GM21423 (cell line): ENCODE results near the gene ST3GAL4.

Experiments
- ATAC-seq: cut with Tn5 transposase; IDR thresholded peaks from one replicate; pipeline ENCODE4 v1.9.1; 2021; ENCODE audit warnings: mild to moderate bottlenecking, moderate library complexity; ENCODE audit not compliant: unreplicated experiment

The ST3GAL4 gene

GRCh38 chr11:126329644-126330211 lies 25.8 kb upstream of the ST3GAL4 start:
- ATAC-seq = no peak

- no peak for ATAC-seq
Measured at GRCh38 chr11:126331286-126331685, 24.2 kb upstream of the ST3GAL4 start.

DNA sequence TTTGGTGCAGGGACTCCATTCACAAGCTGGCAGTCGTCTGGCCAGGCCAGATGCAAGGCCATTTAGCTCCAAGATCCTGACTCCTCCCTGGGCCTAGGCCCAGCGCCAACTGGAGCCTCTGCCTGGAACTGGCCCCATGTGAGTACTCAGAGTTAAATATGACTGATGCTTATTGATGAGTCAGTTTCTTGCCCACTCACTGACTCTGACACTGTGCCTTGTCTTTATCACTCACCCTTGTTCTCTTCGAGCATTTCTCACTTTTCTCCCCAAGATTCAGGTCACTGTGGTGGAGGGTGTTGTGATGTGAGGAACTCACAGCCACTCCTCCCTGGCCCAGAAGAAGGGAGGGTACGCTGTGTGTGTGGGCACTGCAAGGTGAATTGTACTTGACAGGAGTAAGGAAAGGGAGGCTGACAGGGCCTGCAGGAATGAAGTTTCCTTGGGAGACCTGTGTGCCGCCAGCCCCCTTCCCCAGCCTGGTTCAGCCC lies 23.2 kb upstream of the ST3GAL4 start:
- ATAC-seq = no peak

- no peak for ATAC-seq
Measured at GRCh38 chr11:126333142-126333541, 22.3 kb upstream of the ST3GAL4 start.

DNA sequence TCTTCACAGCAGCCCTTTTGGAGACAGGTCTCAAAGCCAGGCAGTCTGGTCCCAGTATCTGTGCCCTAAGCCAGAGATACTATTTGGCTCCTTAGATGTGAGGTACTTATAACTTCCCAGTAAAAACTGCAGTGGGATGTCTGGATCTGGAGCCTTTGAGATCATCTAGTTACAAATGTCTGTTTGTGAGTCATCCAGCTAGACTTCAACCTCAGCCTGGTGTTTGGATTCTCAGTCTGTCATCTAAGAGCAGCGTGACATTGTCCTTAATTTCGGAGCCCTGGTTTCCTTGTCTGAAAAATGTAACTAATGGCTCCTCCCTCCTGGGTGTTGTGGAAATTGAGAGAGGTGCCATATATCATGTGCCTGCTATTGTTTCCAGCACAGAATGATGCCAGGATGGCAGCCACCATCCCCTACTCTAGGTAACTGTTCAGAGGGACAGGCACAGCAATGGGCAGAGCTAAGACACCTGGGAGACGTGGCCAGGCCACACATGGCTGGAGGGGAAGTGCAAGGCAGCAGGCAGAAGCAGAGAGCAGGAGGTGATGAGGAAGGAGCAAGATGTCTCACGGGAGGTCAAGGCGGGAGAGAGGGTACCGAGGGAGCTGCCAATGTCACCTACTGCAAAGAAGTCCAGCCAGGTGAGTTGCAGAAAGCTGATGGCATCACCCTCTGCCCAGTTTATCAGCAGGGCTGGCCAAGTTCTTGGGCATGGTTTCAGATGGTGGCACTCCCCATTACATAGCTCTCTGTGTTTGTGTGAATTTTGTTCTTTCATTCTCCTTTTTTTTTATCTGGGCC lies 20.6 kb upstream of the ST3GAL4 start:
- no peak for ATAC-seq

- ATAC-seq = no peak
Measured at GRCh38 chr11:126335463-126335760, 20.1 kb upstream of the ST3GAL4 start.

GRCh38 chr11:126336138-126336541 lies 19.3 kb upstream of the ST3GAL4 start:
- ATAC-seq = no peak

DNA sequence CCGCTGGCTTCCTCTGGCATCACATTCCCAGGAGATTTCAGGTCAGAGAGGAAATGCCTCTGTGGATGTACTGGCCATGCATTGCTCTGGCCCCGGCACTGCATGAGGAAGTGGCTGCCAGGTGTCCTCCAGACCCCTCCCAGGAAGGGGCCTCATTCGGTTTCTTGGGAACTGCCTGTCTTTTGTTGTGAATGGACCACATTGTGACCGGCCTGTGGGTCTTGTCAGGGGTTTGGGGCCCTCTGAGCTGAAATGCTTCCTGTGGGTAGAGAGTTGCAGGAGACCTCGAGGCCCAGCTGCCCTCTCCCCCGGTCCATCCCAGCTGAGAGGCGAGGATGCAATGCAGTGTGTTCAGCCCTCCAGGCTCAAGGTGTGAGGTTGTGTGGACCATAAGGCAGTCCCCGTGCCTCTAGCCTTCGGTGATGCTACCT lies 18.8 kb upstream of the ST3GAL4 start:
- ATAC-seq = no peak

- no peak for ATAC-seq
Measured at GRCh38 chr11:126337126-126337473, 18.4 kb upstream of the ST3GAL4 start.

- no peak for ATAC-seq
Measured at GRCh38 chr11:126337474-126338241, 17.8 kb upstream of the ST3GAL4 start.

- ATAC-seq = no peak
Measured at GRCh38 chr11:126338346-126339055, 17.0 kb upstream of the ST3GAL4 start.

DNA sequence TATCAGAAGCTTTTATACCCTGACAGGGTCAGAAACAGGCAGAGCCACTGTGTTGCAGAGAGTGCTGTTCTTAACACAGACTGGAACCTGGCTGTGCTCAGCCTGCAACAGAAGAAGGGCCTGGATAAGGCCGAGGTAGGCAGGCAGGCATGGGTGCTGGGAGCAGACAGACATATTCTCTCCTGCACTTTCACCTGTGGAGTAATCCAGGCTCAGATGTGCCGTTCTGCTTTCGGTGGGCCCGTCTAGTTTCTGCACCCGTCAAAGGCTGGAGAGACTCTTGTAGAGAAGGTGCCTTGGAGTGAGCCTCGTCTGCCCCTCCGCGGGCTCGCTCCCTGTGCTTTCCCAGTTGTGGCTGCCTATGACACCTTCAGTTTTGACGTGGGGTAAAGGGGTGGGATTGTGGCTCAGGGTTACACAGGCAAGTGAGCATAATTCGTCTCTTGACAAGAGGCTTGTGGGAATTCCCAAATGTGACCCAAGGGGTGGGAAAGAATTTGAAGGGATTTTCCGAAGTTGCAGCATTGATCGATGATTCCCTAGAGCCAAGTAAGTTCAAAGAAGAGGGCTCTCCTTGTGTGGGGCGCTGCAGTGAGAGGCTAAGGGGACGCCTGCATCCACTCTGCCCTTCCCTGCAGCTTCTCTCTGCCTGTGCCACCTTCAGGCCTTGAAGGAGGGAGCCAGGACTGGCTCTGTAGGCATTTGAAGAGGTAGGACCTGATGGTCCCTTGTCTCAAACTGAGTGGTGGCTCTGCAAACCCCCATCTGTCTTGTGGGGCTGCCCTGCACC lies 16.2 kb upstream of the ST3GAL4 start:
- ATAC-seq = no peak

GRCh38 chr11:126339863-126340434 lies 15.5 kb upstream of the ST3GAL4 start:
- no peak for ATAC-seq

- ATAC-seq = no peak
Measured at GRCh38 chr11:126340960-126341606, 14.4 kb upstream of the ST3GAL4 start.

DNA sequence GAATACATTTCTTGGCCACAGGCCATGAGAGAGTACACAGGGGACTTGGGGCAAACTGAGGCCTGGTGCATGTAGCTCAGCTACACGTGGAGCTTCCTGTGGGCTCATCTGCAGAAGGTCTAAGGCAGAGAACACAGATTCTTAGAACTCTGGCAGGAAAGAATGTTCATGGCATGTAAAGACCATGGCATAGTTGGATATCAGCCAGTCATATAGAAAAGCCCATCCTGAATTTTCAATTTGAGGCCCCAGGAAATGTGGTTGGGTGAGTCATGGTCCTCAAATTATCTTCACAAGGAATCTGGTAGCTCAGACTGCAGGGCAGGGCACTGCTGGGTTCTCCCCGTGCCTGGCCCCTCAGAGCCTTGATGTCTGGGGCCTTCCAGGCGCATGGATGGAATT lies 13.7 kb upstream of the ST3GAL4 start:
- no peak for ATAC-seq

- no peak for ATAC-seq
Measured at GRCh38 chr11:126343051-126343450, 12.4 kb upstream of the ST3GAL4 start.

DNA sequence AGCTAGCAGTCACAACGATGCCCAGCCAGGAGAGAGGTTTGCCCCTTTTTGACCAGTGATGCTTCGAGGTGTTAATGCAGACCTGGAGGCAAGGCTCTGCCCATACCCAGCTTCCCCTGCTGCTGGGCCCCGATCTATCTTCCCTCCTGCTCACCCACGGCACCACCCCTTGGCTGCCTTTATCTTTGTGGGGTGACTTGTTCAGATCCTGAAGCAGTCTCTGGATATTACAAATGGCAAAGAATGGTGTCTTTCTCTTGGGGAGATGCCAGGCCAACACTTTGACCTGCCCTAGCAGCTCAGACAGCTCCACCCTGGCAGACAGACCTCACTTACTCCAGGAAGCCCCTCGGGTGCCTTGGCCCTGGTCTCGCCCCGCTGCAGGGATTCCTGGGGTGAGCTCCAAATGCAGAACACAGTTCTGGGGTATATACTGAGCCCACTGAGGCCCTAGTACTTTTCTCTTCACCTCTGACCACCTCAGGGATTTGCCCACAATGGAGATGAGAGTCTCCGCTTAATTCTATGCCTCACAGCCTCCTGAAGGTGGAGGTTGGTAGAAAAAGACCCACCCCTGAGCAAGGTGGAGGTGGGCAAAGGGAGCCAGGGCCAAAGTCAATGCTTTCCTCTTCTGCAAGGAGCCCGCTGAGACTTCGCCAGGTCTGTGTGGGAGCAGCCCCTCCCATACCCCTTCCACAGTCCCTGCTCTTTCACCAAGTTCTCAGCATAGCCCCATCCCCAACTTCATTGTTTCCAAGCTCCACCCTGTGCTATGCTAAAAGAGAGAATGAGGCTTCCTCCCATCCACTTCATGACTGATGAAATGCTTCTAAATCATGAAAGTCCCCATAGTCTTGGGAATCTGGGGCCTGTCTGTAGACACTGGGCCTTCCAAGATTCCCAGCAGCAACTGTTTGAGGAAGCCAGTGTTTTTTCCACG lies 11.1 kb upstream of the ST3GAL4 start:
- no peak for ATAC-seq

GRCh38 chr11:126345283-126345682 lies 10.2 kb upstream of the ST3GAL4 start:
- ATAC-seq = no peak
